SU-DHL-6 (cell line): ENCODE data around the gene TTYH1.

ENCODE experiments used
- EZH2phosphoT487 ChIP-seq: fragments of 200-600 bp; sonication (generic), shearing (Covaris generic); conservative IDR thresholded peaks from 2 replicates; pipeline ENCODE4 v1.6.1; 2018; ENCODE audit warnings: mild to moderate bottlenecking, antibody characterized with exemption, low read length, moderate library complexity, mixed read lengths
- TF ChIP-seq, protein P1 (sequence below): fragments of 200-600 bp; sonication (generic); IDR thresholded peaks from one replicate; pipeline ENCODE4 v1.5.1; 2017; ENCODE audit warnings: antibody characterized with exemption, mild to moderate bottlenecking, low read length, moderate library complexity; ENCODE audit not compliant: insufficient read depth, poor library complexity, severe bottlenecking

GRCh38 chr19:54485851-54486250 is 70.6 kb downstream of the TTYH1 start:
- TF ChIP-seq EZH2phosphoT487 = no peak
- TF ChIP-seq, protein P1, sequence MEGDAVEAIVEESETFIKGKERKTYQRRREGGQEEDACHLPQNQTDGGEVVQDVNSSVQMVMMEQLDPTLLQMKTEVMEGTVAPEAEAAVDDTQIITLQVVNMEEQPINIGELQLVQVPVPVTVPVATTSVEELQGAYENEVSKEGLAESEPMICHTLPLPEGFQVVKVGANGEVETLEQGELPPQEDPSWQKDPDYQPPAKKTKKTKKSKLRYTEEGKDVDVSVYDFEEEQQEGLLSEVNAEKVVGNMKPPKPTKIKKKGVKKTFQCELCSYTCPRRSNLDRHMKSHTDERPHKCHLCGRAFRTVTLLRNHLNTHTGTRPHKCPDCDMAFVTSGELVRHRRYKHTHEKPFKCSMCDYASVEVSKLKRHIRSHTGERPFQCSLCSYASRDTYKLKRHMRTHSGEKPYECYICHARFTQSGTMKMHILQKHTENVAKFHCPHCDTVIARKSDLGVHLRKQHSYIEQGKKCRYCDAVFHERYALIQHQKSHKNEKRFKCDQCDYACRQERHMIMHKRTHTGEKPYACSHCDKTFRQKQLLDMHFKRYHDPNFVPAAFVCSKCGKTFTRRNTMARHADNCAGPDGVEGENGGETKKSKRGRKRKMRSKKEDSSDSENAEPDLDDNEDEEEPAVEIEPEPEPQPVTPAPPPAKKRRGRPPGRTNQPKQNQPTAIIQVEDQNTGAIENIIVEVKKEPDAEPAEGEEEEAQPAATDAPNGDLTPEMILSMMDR = no peak
